Measurements from ENCODE around the gene OS9.

DNA sequence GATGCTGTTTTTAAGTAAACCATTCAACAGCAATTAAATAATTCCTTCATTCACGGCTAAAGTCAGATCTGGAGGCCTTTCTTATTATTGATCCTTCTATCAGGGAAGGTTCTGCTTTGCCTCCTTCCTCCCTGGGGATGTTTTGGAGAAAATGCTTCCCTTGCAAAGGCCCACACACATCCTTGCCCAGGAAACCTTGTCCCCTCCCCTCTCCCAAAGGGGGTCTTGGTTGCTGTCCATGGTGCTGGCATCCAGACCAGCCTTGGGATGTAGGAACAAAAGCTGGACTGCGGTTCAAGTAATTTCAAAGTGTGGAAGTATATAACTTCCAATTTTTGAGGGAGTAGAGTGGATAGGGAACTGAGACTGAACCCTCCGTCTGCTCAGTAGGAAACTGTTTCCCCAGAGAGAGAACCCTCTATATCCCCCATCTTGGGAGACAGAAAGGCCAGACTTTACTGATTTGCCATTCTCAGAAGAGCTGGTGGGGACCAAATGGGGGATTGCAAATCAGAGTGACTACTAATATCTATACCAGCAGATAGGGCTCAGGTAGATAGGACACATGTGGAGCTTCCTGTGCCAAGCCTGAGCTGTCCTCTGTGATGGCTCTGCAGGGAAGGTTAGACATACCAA, 66.5 kb downstream of the OS9 start:
- TF ChIP-seq, protein P1, sequence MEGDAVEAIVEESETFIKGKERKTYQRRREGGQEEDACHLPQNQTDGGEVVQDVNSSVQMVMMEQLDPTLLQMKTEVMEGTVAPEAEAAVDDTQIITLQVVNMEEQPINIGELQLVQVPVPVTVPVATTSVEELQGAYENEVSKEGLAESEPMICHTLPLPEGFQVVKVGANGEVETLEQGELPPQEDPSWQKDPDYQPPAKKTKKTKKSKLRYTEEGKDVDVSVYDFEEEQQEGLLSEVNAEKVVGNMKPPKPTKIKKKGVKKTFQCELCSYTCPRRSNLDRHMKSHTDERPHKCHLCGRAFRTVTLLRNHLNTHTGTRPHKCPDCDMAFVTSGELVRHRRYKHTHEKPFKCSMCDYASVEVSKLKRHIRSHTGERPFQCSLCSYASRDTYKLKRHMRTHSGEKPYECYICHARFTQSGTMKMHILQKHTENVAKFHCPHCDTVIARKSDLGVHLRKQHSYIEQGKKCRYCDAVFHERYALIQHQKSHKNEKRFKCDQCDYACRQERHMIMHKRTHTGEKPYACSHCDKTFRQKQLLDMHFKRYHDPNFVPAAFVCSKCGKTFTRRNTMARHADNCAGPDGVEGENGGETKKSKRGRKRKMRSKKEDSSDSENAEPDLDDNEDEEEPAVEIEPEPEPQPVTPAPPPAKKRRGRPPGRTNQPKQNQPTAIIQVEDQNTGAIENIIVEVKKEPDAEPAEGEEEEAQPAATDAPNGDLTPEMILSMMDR (IDR thresholded peaks at IDR 0.05), result no peak
- TF ChIP-seq POLR2A (IDR thresholded peaks at IDR 0.05) (no peak), EP300 (IDR thresholded peaks at IDR 0.05) (no peak)
